Neuronal stem cell (in vitro differentiated cells): ENCODE measurements around the gene TRABD.
A peak's percentile ranks its signal among the peaks of the same experiment; 100 is the strongest.

Experiments used
- DNase-seq: peaks from one replicate; pipeline ENCODE4 v3.0.0-alpha.2; 2013; ENCODE audit warnings: low spot score
- H2AFZ ChIP-seq: one replicate; pipeline ENCODE4 v1.6.1; 2013; ENCODE audit warnings: mild to moderate bottlenecking, low read length, inconsistent platforms
- H2AK5ac ChIP-seq: 2 replicates; pipeline ENCODE4 v1.6.1; 2013; ENCODE audit warnings: low read depth, mild to moderate bottlenecking, inconsistent platforms, low read length, moderate library complexity, mixed read lengths
- H2BK120ac ChIP-seq: 2 replicates; pipeline ENCODE4 v1.6.1; 2013; ENCODE audit warnings: low read depth, mild to moderate bottlenecking, inconsistent platforms, low read length, moderate library complexity, mixed read lengths
- H2BK12ac ChIP-seq: one replicate; pipeline ENCODE4 v1.6.1; 2013; ENCODE audit warnings: low read length, inconsistent platforms
- H2BK15ac ChIP-seq: 2 replicates; pipeline ENCODE4 v1.6.1; 2013; ENCODE audit warnings: mild to moderate bottlenecking, low read length, inconsistent platforms, mixed read lengths
- H2BK5ac ChIP-seq: one replicate; pipeline ENCODE4 v1.6.1; 2013; ENCODE audit warnings: inconsistent platforms, mild to moderate bottlenecking, low read length, moderate library complexity
- H3K14ac ChIP-seq: one replicate; pipeline ENCODE4 v1.6.1; 2013; ENCODE audit warnings: low read length, inconsistent platforms
- H3K18ac ChIP-seq: 2 replicates; pipeline ENCODE4 v1.6.1; 2013; ENCODE audit warnings: low read length, inconsistent platforms
- H3K23ac ChIP-seq: 2 replicates; pipeline ENCODE4 v1.6.1; 2013; ENCODE audit warnings: low read depth, mild to moderate bottlenecking, mixed read lengths, low read length, inconsistent platforms; ENCODE audit not compliant: poor library complexity
- H3K27ac ChIP-seq: replicated peaks from 3 replicates; pipeline ENCODE4 v1.5.1; 2013; ENCODE audit warnings: low read length, inconsistent platforms
- H3K27me3 ChIP-seq, 3 experiments: 2 replicates each; pipeline ENCODE4 v1.6.1; 2013; ENCODE audit warnings: low read length in 3 of 3, mild to moderate bottlenecking in 2 of 3, inconsistent platforms in 1 of 3, low read depth in 1 of 3, mixed read lengths in 1 of 3, moderate library complexity in 1 of 3; ENCODE audit not compliant: control insufficient read depth in 3 of 3, insufficient read depth in 3 of 3
- H3K36me3 ChIP-seq, 2 donors: replicated peaks in 1 of 2; 2 replicates each; pipeline ENCODE4 v1.6.1; 2013; ENCODE audit warnings: low read length in 2 of 2; ENCODE audit not compliant: control insufficient read depth in 2 of 2, insufficient read depth in 2 of 2
- H3K4ac ChIP-seq: 2 replicates; pipeline ENCODE4 v1.6.1; 2013; ENCODE audit warnings: inconsistent platforms, mild to moderate bottlenecking, low read length, moderate library complexity
- H3K4me1 ChIP-seq, 2 donors: 1 replicate in 1 of 2; 2 replicates in 1 of 2; pipeline ENCODE4 v1.6.1; 2013; ENCODE audit warnings: low read length in 2 of 2, low read depth in 1 of 2; ENCODE audit not compliant: control insufficient read depth in 2 of 2, insufficient read depth in 1 of 2
- H3K4me2 ChIP-seq: one replicate; pipeline ENCODE4 v1.6.1; 2013; ENCODE audit warnings: mild to moderate bottlenecking, low read length, inconsistent platforms; ENCODE audit not compliant: insufficient read depth, poor library complexity, severe bottlenecking
- H3K4me3 ChIP-seq, 2 donors: 2 replicates each; pipeline ENCODE4 v1.5.1; 2013; ENCODE audit warnings: low read length in 2 of 2, mild to moderate bottlenecking in 2 of 2, inconsistent platforms in 1 of 2, moderate library complexity in 1 of 2
- H3K79me1 ChIP-seq: one replicate; pipeline ENCODE4 v1.6.1; 2013; ENCODE audit warnings: low read depth, mild to moderate bottlenecking, inconsistent platforms, low read length, moderate library complexity
- H3K9ac ChIP-seq: one replicate; pipeline ENCODE4 v1.6.1; 2013; ENCODE audit warnings: mild to moderate bottlenecking, low read depth, low read length, inconsistent platforms; ENCODE audit not compliant: poor library complexity
- H3K9me3 ChIP-seq, 2 donors: replicated peaks in 1 of 2; 2 replicates each; pipeline versions ENCODE3 to v1.6.1; 2013; ENCODE audit warnings: low read length in 2 of 2, mild to moderate bottlenecking in 2 of 2, inconsistent platforms in 1 of 2, low read depth in 1 of 2, mixed read lengths in 1 of 2, moderate library complexity in 1 of 2; ENCODE audit not compliant: control insufficient read depth in 2 of 2, insufficient read depth in 1 of 2
- H4K8ac ChIP-seq: one replicate; pipeline ENCODE4 v1.6.1; 2013; ENCODE audit warnings: low read depth, mild to moderate bottlenecking, inconsistent platforms, low read length, moderate library complexity
- H4K91ac ChIP-seq: one replicate; pipeline ENCODE4 v1.6.1; 2013; ENCODE audit warnings: low read length, low read depth, mild to moderate bottlenecking, inconsistent platforms; ENCODE audit not compliant: poor library complexity
- WGBS, 2 donors: extraction: QIAGEN DNeasy Blood & Tissue Kit; methylation state at CpG; one replicate each; pipeline ENCODE4 v1.1.7; 2013; ENCODE audit warnings: missing lambda C conversion rate in 2 of 2, mixed read lengths in 1 of 2; ENCODE audit not compliant: insufficient read length in 2 of 2, insufficient replicate concordance in 1 of 2; ENCODE audit errors: extremely low coverage in 2 of 2; 5-methylcytosine and 5-hydroxymethylcytosine counted together

TRABD gene

GRCh38 chr22:50229370-50229769, 43.7 kb downstream of the TRABD start:
- no peak overlapping the region for H4K91ac ChIP-seq
- H2AK5ac ChIP-seq: no peak overlapping the region
- no peak for DNase-seq
- no peak overlapping the region for H3K18ac ChIP-seq
- H3K27ac ChIP-seq: no peak overlapping the region
- H3K4me2 ChIP-seq: no peak overlapping the region
- H3K9me3 ChIP-seq: no peaks in the 10 kb centered on the region
- H3K36me3 ChIP-seq: peaks cover 11 to 42% of the 10 kb centered on the region in 2 donors
- H4K8ac ChIP-seq: no peak overlapping the region
- no peak overlapping the region for H2BK120ac ChIP-seq
- no peak overlapping the region for H2AFZ ChIP-seq
- no peak overlapping the region for H2BK15ac ChIP-seq
- no peak overlapping the region for H3K4me3 ChIP-seq
- H2BK5ac ChIP-seq: peak overlapping the region; percentile 53
- WGBS, 2 donors: no CpG with 5 or more reads among the region's 16 CpGs
- no peak overlapping the region for H3K23ac ChIP-seq
- H3K27me3 ChIP-seq: no peaks in the 10 kb centered on the region
- no peak overlapping the region for H2BK12ac ChIP-seq
- no peaks in the 10 kb centered on the region for H3K4me1 ChIP-seq
- no peak overlapping the region for H3K14ac ChIP-seq
- H3K4ac ChIP-seq: no peak overlapping the region
- H3K79me1 ChIP-seq: peaks cover 24% of the 10 kb centered on the region
- no peak overlapping the region for H3K9ac ChIP-seq

DNA sequence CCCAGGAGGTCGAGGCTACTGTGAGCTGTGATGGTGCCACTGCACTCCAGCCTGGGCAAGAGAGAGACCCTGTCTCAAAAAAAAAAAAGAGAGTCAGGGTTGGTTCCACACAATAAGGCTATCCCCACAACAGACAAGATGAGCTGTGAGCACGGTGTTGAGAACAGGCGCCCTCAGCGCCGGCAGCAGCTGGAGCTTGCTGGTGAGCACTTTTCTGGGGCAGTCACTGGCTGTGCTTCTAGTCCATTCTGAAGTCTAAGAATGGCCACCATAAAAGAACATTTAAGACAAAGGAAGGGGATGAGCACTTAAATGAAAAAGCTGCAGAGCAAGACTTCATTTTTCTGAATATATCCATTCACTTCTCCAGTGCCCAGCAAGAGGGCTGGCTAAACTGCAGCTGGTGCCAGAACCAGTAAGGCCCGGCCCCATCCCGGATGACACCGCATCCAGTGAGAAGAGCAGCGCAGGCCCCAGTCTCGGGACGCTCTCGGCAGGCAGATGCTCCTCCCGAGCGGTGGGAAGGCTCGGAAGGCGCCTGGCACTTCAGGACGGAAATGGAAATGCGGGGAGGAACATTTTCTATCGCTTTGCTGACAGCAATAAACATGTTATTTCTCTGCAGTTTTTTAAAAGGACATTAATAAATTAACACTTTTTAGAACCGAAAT, 46.9 kb downstream of the TRABD start:
- no CpG with 5 or more reads among the region's 20 CpGs for WGBS, 2 donors
- H3K79me1 ChIP-seq: peaks cover 33% of the 10 kb centered on the region

GRCh38 chr22:50233223-50233622, 47.5 kb downstream of the TRABD start:
- Histone ChIP-seq H3K18ac (no peak overlapping the region), H3K4ac (no peak overlapping the region), H2BK15ac (no peak overlapping the region), H3K9ac (no peak overlapping the region), H3K79me1 (peaks cover 29% of the 10 kb centered on the region), H2BK5ac (no peak overlapping the region), H3K4me2 (no peak overlapping the region), H2BK120ac (no peak overlapping the region), H3K4me1 (peaks cover 0 to 2% of the 10 kb centered on the region in 2 donors), H2AFZ (no peak overlapping the region), H3K27me3 (peaks cover 0 to 3% (median 0%) of the 10 kb centered on the region in 3 experiments), H4K8ac (no peak overlapping the region), H3K23ac (peak overlapping the region; percentile 6), H4K91ac (no peak overlapping the region), H2AK5ac (no peak overlapping the region), H3K4me3 (no peak overlapping the region), H3K36me3 (peaks cover 12 to 26% of the 10 kb centered on the region in 2 donors), H3K14ac (no peak overlapping the region), H2BK12ac (no peak overlapping the region), H3K27ac (no peak overlapping the region), H3K9me3 (peaks cover 0 to 5% of the 10 kb centered on the region in 2 donors)
- no peak for DNase-seq
- no CpG with 5 or more reads among the region's 18 CpGs for WGBS, 2 donors

More for the DNA sequence above, 46.9 kb downstream of the TRABD start:
- Histone ChIP-seq H3K27ac (no peak overlapping the region), H3K23ac (no peak overlapping the region), H3K36me3 (peaks cover 12 to 26% of the 10 kb centered on the region in 2 donors), H2BK12ac (no peak overlapping the region), H4K91ac (no peak overlapping the region), H2BK120ac (no peak overlapping the region), H3K4me2 (no peak overlapping the region), H3K18ac (no peak overlapping the region), H3K27me3 (peaks cover 0 to 3% (median 0%) of the 10 kb centered on the region in 3 experiments), H3K4me1 (peaks cover 0 to 2% of the 10 kb centered on the region in 2 donors), H3K9me3 (peaks cover 0 to 5% of the 10 kb centered on the region in 2 donors), H2AK5ac (no peak overlapping the region), H3K9ac (no peak overlapping the region), H2BK5ac (no peak overlapping the region), H3K4me3 (no peak overlapping the region), H4K8ac (no peak overlapping the region), H2BK15ac (no peak overlapping the region), H2AFZ (no peak overlapping the region), H3K4ac (no peak overlapping the region), H3K14ac (no peak overlapping the region)
- DNase-seq: no peak

DNA sequence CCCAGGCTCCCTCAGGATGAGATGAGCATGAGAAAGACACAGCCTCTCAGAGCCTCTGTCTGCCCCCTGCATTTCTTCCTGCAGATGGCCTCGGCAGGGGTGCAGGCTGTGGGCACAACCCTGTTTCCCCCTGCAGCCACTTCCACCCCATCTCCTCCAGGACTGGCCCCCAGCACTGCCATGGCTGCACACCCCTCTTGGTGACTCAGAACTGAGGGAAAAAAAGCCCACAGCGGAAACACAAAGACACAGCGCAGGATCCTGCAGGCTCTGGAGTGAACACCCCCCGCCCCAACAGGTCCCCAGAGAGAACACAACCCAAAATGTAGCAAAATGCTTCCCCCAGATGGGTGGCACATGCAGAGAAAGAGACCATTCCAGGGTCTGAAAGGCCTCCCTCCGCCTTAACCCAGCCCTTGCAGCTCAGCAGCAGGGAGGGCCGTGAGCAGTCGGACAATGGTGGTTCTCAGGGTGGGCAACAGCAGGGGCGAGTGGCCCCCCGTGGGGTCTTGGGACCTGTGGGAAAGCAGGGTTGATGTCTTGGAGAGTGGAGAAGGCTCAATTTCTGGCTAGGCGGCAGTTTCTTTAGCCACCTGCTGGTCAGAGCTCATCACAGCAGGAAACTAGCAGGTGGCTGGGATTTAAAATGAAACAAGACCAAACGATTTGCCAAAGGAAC, 51.2 kb downstream of the TRABD start:
- Histone ChIP-seq H3K4me1 (peaks cover 2 to 5% of the 10 kb centered on the region in 2 donors), H2AK5ac (no peak overlapping the region), H3K27ac (no peak overlapping the region), H3K36me3 (peaks cover 15 to 28% of the 10 kb centered on the region in 2 donors), H3K23ac (peak overlapping the region; percentile 43), H2BK12ac (no peak overlapping the region), H2BK15ac (no peak overlapping the region), H3K18ac (no peak overlapping the region), H3K9ac (peak overlapping the region; percentile 21), H3K9me3 (peaks cover 0 to 5% of the 10 kb centered on the region in 2 donors), H3K4me2 (no peak overlapping the region), H2BK120ac (no peak overlapping the region), H4K91ac (no peak overlapping the region), H3K79me1 (peaks cover 28% of the 10 kb centered on the region), H2BK5ac (no peak overlapping the region), H3K4me3 (no peak overlapping the region), H3K14ac (no peak overlapping the region), H2AFZ (no peak overlapping the region), H3K4ac (no peak overlapping the region), H3K27me3 (peaks cover 0 to 3% (median 0%) of the 10 kb centered on the region in 3 experiments), H4K8ac (no peak overlapping the region)
- DNase-seq: no peak
- WGBS, 2 donors: no CpG with 5 or more reads among the region's 11 CpGs
